ENCODE measurements around the gene FGF19.
"Not testable (repeated sequence)": the region's sequence is repeated elsewhere in the genome, so short reads cannot be mapped to it uniquely, and the experiment has no call there.

The FGF19 gene

DNA sequence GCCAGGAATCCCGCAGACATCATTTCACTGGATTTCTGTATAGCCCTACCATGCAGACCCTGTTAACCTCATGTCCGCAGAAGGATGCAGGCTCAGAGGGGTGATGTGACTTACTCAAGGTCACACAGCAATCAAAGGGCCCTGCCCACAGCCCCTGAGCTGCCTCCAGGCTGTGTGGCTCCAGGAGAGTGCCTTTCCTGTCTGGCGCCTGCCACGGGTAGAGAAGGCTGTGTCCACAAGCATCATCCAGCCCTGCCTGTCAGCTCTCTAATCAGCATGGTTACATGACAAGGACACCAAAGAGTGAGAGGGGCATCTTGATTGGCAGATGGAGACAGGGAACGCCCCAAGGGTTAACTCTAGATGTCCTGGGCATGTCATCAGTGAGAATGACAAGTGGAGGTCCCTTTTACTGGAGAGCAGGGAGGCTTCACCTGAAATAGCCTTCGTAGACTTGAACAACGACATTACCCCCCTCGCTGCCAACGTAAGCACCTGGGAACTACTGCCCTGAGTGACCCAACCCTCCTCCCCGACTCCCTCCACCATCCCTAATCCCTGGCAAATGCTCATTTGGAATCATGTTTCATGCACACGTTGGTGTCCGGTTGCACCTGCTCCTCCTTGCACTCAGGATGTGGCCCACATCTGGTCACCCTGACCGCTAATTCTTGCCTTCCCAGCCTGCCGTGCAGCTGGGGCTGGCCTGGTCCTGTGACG, 6.9 kb downstream of the FGF19 start:
- no peak for DNase-seq (ENCODE audit: low read depth in 4 of 4, low spot score in 1 of 4)

DNA sequence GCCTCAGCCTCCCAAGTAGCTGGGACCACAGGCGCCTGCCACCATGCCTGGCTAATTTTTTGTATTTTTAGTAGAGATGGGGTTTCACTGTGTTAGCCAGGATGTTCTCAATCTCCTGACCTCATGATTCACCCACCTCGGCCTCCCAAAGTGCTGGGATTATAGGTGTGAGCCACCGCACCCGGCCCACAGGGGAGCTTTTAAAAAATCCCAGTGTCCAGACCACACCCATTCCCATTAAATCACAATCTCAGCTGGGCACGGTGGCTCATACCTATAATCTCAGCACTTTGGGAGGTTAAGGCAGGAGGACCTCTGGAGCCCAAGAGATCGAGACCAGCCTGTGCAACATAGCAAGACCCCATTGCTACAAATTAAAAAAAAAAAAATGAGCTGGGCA, 7.8 kb downstream of the FGF19 start:
- not testable (repeated sequence) for DNase-seq (ENCODE audit: low read depth in 4 of 4, low spot score in 1 of 4)

DNA sequence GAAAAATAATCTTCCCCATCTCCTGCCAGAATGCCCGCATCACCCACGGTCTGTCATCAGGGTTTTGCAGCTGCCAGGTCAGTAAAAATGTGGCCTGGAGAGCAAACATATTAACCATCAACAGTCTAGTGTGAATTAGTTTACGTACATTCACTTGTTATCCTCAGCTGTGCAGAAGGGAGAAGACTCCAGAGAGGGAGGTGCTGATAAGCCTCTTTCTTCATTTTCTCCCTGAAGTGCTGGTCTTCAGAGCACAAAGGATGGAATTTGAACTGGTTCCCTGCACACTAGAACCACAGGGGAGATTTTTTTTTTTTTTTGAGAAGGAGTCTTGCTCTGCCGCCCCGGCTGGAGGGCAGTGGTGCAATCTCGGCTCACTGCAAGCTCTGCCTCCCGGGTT, 8.2 kb downstream of the FGF19 start:
- no peak for DNase-seq (ENCODE audit: low read depth in 4 of 4, low spot score in 1 of 4)

DNA sequence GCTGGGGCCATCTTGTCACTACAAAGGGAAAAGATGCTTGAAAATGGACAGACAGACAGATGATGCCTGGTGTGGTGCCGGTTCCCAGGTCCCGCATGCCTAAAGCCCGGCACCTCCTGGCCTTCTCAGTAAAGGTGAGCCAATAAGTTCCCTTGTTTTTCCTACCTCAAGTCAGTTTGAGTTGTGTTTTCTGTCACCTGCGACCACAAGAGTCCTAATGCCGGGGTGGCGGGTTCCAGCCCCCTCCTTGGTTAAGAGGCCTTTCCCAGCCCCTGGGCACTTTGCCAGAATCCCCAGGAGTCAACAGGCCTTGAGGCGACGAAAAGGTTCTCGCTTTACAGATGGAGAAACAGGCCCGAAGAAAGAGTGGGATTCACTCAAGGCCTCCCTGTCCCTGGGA, 9.0 kb downstream of the FGF19 start:
- no peak for DNase-seq (ENCODE audit: low read depth in 4 of 4, low spot score in 1 of 4)

DNA sequence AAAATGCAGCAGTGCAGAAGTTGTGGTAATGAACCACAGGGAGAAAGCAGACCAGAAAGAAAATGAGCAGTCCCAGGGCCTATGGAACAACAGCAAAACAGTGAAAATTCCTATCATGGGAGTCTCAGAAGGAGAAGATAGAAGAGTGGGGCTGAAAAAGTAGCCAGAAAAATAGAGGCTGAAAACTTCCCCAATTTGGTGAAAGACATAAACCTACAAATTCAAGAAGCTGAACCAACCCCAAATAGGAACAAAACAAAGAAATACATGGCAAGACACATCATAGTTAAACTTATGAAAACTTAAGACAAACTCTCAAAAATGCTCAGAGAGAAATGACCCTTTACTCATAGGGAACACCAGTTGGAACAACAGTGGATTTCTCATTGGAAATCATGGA, 11.4 kb downstream of the FGF19 start:
- no peak for DNase-seq (ENCODE audit: low read depth in 4 of 4, low spot score in 1 of 4)

DNA sequence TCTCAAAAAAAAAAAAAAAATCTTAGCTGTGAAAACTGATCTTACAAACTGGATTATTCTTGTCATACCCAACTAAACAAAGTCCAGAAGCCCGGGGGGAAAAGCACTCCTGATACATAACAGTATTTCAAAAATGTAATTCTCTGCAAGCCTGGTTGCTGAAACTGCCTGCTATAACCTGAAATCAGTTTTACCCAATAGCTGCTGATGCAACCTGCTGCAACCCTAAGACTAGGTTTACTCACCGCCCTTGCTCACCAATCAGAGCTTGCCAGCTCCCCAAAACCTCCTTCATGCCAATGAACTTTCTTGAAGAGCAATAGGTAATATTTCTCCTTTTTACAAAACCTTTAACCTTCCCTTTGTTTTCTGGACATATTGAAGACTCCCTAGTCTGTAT, 12.4 kb downstream of the FGF19 start:
- no peak for DNase-seq (ENCODE audit: low read depth in 4 of 4, low spot score in 1 of 4)

DNA sequence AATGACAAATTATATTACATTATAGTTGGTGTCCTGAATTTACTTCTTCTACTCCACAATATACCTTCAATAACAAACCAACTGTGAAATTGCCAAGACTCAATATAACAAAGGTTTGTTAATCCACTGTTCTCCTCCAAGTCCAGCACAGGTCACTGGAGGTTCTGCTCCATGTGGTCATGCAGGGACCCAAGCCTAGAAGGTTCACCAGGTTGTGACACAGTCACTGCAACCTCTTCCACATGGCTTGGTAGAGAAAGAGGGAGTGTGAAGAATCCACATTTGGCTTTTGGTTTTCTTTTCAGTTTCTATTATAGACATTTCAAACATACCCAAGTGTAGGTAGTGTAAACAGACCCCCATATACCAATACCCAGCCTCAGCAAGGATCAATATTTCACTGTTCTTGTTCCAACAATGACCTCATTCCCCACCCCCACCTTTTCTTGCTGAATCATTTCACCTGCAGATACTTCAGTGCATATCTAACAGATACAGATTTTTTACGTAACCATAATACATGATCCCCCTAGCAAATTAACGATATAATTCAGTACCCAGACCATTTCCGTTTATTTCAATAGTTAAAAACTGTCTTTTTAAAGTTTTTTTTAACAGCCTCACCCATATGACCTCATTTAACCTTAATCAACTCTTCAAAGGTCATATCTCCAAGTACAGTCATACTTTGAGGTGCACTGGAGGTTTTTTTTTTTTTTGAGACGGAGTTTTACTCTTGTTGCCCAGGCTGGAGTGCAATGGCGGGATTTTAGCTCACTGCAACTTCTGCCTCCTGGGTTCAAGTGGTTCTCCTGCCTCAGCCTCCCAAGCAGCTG, 14.1 kb downstream of the FGF19 start:
- DNase-seq (ENCODE audit: low read depth in 4 of 4, low spot score in 1 of 4) = no peak

DNA sequence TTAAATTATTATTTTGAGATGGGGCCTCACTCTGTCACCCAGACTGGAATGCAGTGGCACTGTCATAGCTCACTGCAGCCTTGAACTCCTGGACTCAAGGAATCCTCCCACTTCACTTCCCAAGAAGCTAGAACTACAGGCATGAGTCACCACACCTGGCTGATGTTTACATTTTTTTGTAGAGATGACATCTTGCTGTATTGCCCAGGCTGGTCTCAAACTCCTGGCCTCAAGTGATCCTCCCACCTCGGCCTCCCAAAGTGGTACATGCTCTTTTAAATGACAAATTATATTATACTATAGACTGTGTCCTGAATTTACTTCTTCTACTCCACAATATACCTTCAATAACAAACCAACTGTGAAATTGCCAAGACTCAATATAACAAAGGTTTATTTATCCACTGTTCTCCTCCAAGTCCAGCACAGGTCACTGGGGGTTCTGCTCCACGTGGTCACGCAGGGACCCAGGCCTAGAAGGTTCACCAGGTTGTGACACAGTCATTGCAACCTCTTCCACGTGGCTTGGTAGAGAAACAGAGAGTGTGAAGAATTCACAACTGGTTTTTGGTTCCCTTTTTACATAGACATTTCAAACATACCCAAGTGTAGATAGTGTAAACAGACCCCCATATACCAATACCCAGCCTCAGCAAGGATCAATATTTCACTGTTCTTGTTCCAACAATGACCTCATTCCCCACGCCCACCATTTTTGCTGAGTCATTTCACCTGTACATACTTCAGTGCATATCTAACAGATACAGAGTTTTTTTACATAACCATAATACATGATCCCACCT, 15.7 kb downstream of the FGF19 start:
- DNase-seq (ENCODE audit: low read depth in 4 of 4, low spot score in 1 of 4) = not testable (repeated sequence)

DNA sequence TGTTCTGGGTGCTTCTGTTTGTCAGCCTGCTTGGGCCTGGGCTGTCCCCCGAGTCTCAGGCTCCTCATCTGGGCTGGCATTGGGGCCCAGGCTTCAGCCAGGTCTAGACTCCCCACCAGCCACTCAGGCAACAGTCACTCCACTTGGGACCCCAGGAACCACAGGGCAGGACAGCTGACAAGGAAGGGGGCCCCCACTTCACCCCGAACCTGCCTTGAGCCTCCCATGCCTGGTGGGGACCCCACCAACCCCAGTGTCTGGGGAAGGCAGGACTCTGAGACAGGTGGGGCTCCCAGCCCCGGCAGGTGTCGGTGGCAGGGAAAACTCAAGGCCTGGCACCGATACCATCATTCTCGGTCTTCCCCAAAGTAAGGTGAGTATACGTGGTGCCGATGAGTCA, 17.0 kb downstream of the FGF19 start:
- no peak for DNase-seq (ENCODE audit: low read depth in 4 of 4, low spot score in 1 of 4)

DNA sequence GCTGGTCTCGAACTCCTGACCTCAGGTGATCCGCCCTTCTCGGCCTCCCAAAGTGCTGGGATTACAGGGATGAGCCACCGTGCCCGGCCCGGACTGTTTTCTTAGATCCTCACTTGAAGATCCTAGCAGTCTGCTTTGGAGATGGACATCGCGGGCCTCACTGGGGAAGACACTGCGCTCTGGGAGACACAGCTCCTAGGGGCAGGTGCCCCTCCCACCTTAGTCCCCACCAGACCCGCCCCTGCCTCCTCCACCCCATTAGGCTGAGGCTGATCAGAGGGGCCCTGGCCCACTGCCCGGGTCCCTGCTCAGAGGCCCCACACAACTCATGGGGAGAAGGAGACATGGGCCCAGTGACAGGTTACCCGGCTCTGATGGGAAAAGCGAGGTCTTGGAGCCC, 17.4 kb downstream of the FGF19 start:
- no peak for DNase-seq (ENCODE audit: low read depth in 4 of 4, low spot score in 1 of 4)

DNA sequence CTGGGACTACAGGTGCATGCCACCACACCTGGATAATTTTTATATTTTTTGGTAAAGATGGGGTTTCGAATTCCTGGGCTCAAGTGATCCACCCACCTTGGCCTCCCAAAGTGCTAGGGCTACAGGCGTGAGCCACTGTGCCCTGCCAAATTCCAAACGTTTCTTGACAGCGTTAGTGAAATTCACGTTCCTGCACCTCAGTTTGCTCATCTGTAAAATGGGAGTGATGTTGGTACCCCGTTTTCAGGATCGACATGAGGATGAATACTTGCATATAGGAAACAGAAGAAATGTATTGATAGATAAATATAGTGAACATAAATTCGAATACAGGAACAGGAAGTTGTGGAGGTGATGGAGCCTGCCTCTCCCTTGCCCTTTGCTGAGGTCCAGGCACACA, 18.5 kb downstream of the FGF19 start:
- DNase-seq (ENCODE audit: low read depth in 4 of 4, low spot score in 1 of 4) = no peak

DNA sequence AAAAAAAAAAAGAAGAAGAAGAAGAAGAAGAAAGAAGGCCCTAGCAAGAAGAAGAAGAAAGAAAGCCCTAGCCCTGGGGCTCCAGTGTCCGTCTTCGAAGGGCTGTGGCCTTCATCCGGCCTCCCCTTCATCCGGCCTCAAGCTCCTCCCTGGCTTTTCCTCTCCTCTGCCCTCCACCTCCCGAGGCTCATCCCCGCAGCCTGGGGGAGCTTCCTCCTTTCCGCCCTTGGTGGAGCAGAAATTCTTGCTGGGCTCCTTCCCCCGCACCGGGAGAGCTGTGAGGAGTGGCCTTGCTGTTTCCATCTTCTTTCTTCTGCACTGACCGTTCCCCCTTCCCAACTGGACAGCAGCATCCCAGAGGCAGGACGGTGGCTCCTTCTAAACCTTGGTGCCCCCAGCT, 19.2 kb downstream of the FGF19 start:
- DNase-seq (ENCODE audit: low read depth in 4 of 4, low spot score in 1 of 4) = no peak

DNA sequence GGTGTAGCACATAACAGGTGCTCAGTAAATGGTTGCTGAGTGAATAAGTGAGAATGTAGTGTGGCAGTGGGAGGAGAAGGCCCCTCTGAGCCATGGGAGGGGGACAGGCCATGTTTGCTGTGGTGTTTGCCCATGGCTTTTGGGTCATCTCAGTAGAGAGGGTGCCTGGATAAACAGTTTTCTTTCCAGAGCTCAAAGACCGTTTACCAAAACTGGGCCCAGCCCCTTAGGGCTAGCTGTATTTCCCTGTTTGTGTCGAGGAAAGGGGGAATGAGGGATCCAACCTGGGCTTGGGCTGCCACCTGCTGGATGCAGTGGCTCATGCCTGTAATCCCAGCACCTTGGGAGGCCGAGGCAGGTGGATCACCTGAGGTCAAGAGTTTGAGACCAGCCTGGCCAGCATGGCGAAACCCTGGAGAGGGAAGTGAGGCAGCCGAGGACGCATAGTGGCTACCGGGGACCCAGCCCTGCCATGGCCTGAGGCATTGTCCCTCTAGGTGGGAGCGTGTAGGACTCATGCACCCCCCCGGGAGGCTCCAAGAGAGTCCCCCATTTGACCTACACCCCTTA, 20.0 kb downstream of the FGF19 start:
- no peak for DNase-seq (ENCODE audit: low read depth in 4 of 4, low spot score in 1 of 4)

DNA sequence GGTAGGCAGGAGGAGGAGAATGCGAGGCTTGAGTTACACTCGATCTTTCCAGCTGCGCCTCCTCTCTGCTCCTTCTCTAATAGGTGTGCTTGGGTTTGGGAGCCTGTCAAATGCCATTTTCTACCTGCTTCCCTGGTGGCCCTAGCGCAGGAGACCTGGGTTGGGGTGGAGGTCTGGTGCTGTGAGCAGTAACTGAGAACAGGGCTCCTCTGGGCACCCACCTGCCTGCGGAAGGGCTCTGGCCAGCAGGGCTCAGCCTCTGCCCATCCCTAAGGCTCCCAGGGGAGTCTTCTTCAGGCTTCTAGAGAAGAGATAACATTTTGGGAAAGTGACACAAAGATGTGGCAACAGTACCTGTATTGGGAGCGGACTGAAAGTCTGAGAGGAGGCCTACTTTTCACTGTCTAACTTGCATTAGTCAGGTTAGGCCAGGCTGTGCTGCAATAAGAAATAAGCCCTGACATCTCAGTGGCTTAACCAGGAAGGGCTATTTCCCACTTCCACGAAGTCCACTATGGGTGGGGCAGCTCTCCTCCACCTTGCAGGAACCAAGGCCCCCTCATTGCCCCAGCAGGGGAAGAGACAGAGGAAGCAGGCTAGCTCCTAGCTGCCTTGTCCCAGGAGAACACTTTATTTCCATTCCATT, 21.0 kb downstream of the FGF19 start:
- DNase-seq (ENCODE audit: low read depth in 4 of 4, low spot score in 1 of 4) = no peak

DNA sequence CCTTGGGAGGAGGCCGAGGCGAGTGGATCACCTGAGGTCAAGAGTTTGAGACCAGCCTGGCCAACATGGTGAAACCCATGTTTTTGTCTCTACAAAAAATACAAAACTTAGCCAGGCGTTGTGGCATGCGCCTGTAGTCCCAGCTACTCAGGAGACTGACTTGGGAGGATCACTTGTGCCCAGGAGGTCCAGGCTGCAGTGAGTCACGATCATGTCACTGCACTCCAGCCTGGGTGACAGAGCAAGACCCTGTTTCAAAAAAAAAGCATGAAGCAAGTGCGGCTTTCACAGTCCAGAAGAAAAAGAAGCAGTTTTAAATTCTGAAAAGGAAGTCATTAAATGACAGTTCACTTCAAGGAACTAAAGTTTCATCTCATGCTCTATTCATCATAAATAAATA, 21.6 kb downstream of the FGF19 start:
- DNase-seq (ENCODE audit: low read depth in 4 of 4, low spot score in 1 of 4) = no peak

DNA sequence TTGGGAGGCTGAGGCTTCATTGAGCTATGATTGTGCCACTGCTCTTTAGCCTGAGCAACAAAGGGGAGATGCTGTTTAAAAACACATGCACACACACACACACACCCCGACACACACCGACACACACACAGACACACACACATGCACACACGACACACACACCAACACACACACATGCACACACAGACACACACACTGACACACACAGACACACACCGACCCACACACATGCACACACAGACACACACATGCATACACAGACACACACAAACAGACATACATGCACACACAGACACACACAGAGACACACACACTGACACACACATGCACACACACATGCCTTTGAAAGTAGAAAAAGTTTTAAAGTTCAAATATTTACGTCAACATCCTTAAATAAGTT, 23.1 kb downstream of the FGF19 start:
- no peak for DNase-seq (ENCODE audit: low read depth in 4 of 4, low spot score in 1 of 4)

DNA sequence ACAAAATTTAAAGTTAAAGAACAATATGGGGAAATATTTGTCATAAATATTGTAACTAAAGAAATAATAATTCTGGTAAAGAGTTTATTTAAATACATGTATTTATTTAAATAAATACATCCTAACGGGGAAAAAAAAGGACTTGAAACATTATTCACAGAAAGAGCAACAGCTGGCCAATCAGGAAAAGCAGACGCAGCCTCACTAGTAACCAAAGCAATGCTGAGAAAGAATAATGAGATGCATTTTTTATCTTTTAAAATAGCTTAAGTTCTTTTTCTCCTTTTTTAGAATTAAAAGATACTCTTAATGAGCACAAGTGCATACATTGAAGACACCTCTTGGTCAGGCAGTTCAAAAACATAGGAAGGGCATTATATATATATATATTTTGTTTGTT, 26.1 kb downstream of the FGF19 start:
- DNase-seq (ENCODE audit: low read depth in 4 of 4, low spot score in 1 of 4) = no peak

DNA sequence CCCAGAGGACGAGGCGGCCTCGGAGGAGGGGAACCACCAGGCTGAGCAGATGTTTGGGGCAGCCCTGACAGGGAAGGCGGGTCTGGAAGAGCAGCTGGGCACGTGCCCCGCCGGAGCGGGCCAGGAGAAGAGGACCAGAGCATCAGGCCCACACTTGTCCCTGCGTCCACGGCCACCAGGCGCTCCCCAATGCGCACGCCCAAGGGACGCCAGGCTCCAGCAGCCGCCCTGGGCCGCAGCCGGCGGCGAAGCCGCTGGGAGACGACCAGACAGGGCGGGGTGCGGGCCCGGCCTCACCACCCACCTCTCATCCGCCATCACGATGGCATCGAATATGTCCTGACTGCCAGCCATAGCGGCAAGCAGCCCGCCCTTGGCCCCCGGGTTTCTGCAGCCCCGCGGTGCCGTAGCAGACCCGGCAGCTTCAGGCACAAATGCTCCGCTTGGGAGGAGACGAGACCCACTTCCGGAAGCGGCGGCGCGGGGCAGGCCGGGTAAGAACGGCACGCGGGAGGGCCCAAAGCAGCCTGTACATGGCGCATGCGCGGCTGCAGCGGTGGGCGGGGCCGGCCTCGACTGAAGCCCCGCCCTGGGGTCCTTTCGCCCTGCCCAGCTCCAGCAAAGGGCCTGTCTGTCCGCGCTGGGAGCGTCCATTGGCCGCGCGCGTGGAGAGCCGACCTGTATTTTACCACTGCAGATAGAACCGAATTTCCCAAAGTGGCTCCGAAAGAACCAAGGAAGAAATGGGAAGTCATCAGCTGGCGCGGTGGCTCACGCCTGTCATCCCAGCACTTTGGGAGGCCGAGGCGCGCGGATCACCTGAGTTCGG, 28.7 kb downstream of the FGF19 start, which contains the start of gene LTO1:
Gene LTO1, minus strand, starts transcription at position 468 of the 829 bp plus-strand sequence. Its CDS starts 114 bp downstream, at position 354.
- peak; percentile 88 to 98 (median 93) for DNase-seq (ENCODE audit: low read depth in 4 of 4, low spot score in 1 of 4)

DNA sequence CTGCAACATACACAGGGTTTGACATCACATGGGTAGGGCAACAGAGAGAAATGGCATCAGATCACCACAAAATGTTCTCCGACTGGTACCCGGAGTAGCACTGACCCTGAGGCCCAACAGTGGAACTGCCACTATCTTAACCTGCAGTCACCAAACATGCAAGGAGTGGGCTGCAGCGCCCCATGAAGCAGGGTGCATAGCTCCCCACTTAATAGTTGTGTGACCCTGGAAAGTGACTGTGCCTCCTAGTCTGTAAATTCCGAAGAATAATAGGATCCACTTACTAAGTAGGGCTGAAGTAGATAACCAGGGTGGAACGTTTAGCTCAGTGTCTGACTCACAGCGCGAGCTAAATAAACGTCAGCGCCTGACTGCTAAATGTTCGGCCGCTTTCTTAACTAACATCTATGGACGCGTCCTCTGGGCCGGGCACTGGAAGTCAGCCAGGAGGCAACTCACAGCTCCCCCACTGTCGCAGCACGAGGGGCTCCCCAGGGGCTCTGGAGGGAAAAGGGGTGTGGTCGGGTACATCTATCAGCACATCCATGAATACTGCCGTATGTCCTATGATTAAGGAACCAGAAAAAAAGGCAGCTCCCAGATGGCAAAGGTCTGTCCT, 29.4 kb downstream of the FGF19 start:
- DNase-seq (ENCODE audit: low read depth in 4 of 4, low spot score in 1 of 4) = no peak
